Keratinocyte (primary cell): Measurements from ENCODE around the gene CLIP4.

Experiments used
- EZH2 ChIP-seq: IDR thresholded peaks from one replicate; pipeline ENCODE4 v1.6.1; 2012; ENCODE audit warnings: inconsistent platforms, mild to moderate bottlenecking, low read length, moderate library complexity
- TF ChIP-seq, protein P1 (sequence below), 3 experiments: IDR thresholded peaks in 1 of 3; conservative IDR thresholded peaks in 1 of 3; optimal IDR thresholded peaks in 1 of 3; 2 replicates in 2 of 3; 3 replicates in 1 of 3; pipeline versions ENCODE3 to v1.5.1; 2011; ENCODE audit warnings: low read length in 3 of 3, mild to moderate bottlenecking in 3 of 3, moderate library complexity in 2 of 3, control low read depth in 1 of 3, inconsistent platforms in 1 of 3; ENCODE audit not compliant: insufficient read depth in 2 of 3; ENCODE audit errors: extremely low read depth in 1 of 3

DNA sequence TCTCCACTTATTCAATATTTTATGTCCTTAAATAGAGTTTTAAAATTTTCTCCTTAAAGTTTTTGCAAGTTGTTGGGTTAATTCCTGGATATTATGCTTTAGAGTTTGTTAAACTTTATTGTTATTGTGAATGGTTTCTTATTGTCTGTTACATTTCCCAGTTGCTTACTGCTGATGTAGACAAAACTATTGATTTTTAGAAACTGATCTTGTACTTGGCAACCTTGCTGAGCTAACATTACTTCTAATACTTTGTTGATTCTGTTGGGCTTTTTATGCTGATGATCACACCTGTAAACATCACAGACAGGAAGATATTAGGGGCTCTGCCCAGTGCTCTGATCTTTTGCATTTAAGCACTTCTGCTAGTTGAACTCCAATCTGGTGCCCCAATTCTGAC lies 2.8 kb upstream of the CLIP4 start:
- TF ChIP-seq, protein P1, sequence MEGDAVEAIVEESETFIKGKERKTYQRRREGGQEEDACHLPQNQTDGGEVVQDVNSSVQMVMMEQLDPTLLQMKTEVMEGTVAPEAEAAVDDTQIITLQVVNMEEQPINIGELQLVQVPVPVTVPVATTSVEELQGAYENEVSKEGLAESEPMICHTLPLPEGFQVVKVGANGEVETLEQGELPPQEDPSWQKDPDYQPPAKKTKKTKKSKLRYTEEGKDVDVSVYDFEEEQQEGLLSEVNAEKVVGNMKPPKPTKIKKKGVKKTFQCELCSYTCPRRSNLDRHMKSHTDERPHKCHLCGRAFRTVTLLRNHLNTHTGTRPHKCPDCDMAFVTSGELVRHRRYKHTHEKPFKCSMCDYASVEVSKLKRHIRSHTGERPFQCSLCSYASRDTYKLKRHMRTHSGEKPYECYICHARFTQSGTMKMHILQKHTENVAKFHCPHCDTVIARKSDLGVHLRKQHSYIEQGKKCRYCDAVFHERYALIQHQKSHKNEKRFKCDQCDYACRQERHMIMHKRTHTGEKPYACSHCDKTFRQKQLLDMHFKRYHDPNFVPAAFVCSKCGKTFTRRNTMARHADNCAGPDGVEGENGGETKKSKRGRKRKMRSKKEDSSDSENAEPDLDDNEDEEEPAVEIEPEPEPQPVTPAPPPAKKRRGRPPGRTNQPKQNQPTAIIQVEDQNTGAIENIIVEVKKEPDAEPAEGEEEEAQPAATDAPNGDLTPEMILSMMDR (optimal IDR thresholded peaks at IDR 0.05 in 1 of 3, IDR thresholded peaks at IDR 0.05 in 1 of 3, conservative IDR thresholded peaks at IDR 0.05 in 1 of 3; ENCODE audit: extremely low read depth in 1 of 3, insufficient read depth in 2 of 3, low read length in 3 of 3) = no peak
- no peak for TF ChIP-seq EZH2
